ENCODE results near the gene DACT2.

GRCh38 chr6:168314948-168315347 lies 4.6 kb downstream of the DACT2 start:
- TF ChIP-seq CHD1 (IDR thresholded peaks at IDR 0.05; ENCODE audit: low read depth, low read length) = no peak
- no peak for TF ChIP-seq CTCF (IDR thresholded peaks at IDR 0.05; ENCODE audit: control extremely low read depth in 1 of 3, insufficient read depth in 1 of 3, low read depth in 1 of 3, low read length in 3 of 3)
- TF ChIP-seq POLR2A (IDR thresholded peaks at IDR 0.05; ENCODE audit: control extremely low read depth in 1 of 2, low read depth in 2 of 2, low read length in 2 of 2) = no peak
- no peak for TF ChIP-seq TCF12 (IDR thresholded peaks at IDR 0.05; ENCODE audit: low read depth, low read length)
- TF ChIP-seq TAF1 (IDR thresholded peaks at IDR 0.05; ENCODE audit: low read depth, low read length) = no peak
- no peak for TF ChIP-seq EZH2 (IDR thresholded peaks at IDR 0.05; ENCODE audit: low read depth, low read length, severe bottlenecking)
- TF ChIP-seq GABPA (IDR thresholded peaks at IDR 0.05; ENCODE audit: borderline replicate concordance, insufficient read depth, low read length) = no peak
